ENCODE data around the gene OR4D11.

Gene OR4D11

GRCh38 chr11:59503276-59503675, at the start of gene OR4D11:
Gene OR4D11, plus strand, starts transcription at chr11:59503576. Its CDS starts 0 bp downstream, at chr11:59503576.
- no peak for ATAC-seq
- TF ChIP-seq TCF4 (CRISPR knock-in tag; IDR thresholded peaks at IDR 0.05; ENCODE audit: borderline replicate concordance) (no peak), SNAI2 (CRISPR knock-in tag; IDR thresholded peaks at IDR 0.05) (no peak), POU6F1 (CRISPR knock-in tag; IDR thresholded peaks at IDR 0.05; ENCODE audit: borderline replicate concordance, low read depth) (no peak), RARB (CRISPR knock-in tag; IDR thresholded peaks at IDR 0.05) (no peak), BACH2 (CRISPR knock-in tag; IDR thresholded peaks at IDR 0.05; ENCODE audit: borderline replicate concordance) (no peak), ESRRG (CRISPR knock-in tag; IDR thresholded peaks at IDR 0.05) (no peak), ARNTL (CRISPR knock-in tag; IDR thresholded peaks at IDR 0.05; ENCODE audit: borderline replicate concordance, low read depth) (no peak), ZNF565 (CRISPR knock-in tag; conservative IDR thresholded peaks at IDR 0.05; ENCODE audit: low read depth) (no peak), GLIS3 (CRISPR knock-in tag; IDR thresholded peaks at IDR 0.05) (no peak), ISL1 (CRISPR knock-in tag; IDR thresholded peaks at IDR 0.05) (no peak), TSHZ2 (CRISPR knock-in tag; IDR thresholded peaks at IDR 0.05) (no peak), TOX (CRISPR knock-in tag; IDR thresholded peaks at IDR 0.05; ENCODE audit: borderline replicate concordance) (no peak), OSR1 (CRISPR knock-in tag; IDR thresholded peaks at IDR 0.05) (no peak)

- TF ChIP-seq CSDC2 (CRISPR knock-in tag; IDR thresholded peaks at IDR 0.05) (no peak), TOX (CRISPR knock-in tag; IDR thresholded peaks at IDR 0.05; ENCODE audit: borderline replicate concordance) (no peak), PATZ1 (CRISPR knock-in tag; IDR thresholded peaks at IDR 0.05; ENCODE audit: borderline replicate concordance) (no peak), CREB5 (CRISPR knock-in tag; IDR thresholded peaks at IDR 0.05; ENCODE audit: low read depth) (no peak), ISL1 (CRISPR knock-in tag; IDR thresholded peaks at IDR 0.05) (no peak), ZFP3 (CRISPR knock-in tag; IDR thresholded peaks at IDR 0.05) (no peak), BACH2 (CRISPR knock-in tag; IDR thresholded peaks at IDR 0.05; ENCODE audit: borderline replicate concordance) (no peak), ESRRG (CRISPR knock-in tag; IDR thresholded peaks at IDR 0.05) (no peak), POU6F1 (CRISPR knock-in tag; IDR thresholded peaks at IDR 0.05; ENCODE audit: borderline replicate concordance, low read depth) (no peak), PPARA (CRISPR knock-in tag; IDR thresholded peaks at IDR 0.05; ENCODE audit: borderline replicate concordance) (no peak), TSHZ2 (CRISPR knock-in tag; IDR thresholded peaks at IDR 0.05) (no peak), SNAI2 (CRISPR knock-in tag; IDR thresholded peaks at IDR 0.05) (no peak), TCF4 (CRISPR knock-in tag; IDR thresholded peaks at IDR 0.05; ENCODE audit: borderline replicate concordance) (no peak), GLIS3 (CRISPR knock-in tag; IDR thresholded peaks at IDR 0.05) (no peak), ZC3H10 (CRISPR knock-in tag; IDR thresholded peaks at IDR 0.05) (no peak), ZNF565 (CRISPR knock-in tag; conservative IDR thresholded peaks at IDR 0.05; ENCODE audit: low read depth) (no peak), ZNF70 (CRISPR knock-in tag; IDR thresholded peaks at IDR 0.05) (no peak), ZFP30 (CRISPR knock-in tag; IDR thresholded peaks at IDR 0.05) (no peak), ZNF8 (CRISPR knock-in tag; IDR thresholded peaks at IDR 0.05) (no peak)
- no peak for ATAC-seq
Measured at GRCh38 chr11:59456661-59457060, 46.7 kb upstream of the OR4D11 start, which contains the start of gene OR4D6. Gene OR4D6, plus strand, starts transcription at chr11:59456961. Its CDS starts 0 bp downstream, at chr11:59456961.
